Measurements from ENCODE around the gene LAX1. TPM values are rescaled to one million over a fixed set of nuclear protein-coding genes. Genes with fewer than 3 reads are reported as not detected.

Gene LAX1
- total RNA-seq, 4 donors from 2014 or later: 0.13 to 2.3 (median 0.97) TPM

GRCh38 chr1:203764105-203765028 is 616 bp upstream of the LAX1 start:
- intact Hi-C loops (cut with DNase I): no loop called here
- Histone ChIP-seq H3K4me3 (no peak overlapping the region), H3K9me3 (no peaks in the 10 kb centered on the region), H3K27ac (replicated peaks in 1 of 4) (no peak overlapping the region), H3K27me3 (no peaks in the 10 kb centered on the region), H3K36me3 (no peaks in the 10 kb centered on the region), H3K4me1 (peaks cover 0 to 8% (median 6%) of the 10 kb centered on the region in 4 donors)
- 80% methylated on average over 3 of the region's 3 CpGs for WGBS
- TF ChIP-seq POLR2AphosphoS5 (IDR thresholded peaks at IDR 0.05): no peak
- no peak for TF ChIP-seq POLR2A (IDR thresholded peaks at IDR 0.05; ENCODE audit: low read depth)
- TF ChIP-seq, protein P1, sequence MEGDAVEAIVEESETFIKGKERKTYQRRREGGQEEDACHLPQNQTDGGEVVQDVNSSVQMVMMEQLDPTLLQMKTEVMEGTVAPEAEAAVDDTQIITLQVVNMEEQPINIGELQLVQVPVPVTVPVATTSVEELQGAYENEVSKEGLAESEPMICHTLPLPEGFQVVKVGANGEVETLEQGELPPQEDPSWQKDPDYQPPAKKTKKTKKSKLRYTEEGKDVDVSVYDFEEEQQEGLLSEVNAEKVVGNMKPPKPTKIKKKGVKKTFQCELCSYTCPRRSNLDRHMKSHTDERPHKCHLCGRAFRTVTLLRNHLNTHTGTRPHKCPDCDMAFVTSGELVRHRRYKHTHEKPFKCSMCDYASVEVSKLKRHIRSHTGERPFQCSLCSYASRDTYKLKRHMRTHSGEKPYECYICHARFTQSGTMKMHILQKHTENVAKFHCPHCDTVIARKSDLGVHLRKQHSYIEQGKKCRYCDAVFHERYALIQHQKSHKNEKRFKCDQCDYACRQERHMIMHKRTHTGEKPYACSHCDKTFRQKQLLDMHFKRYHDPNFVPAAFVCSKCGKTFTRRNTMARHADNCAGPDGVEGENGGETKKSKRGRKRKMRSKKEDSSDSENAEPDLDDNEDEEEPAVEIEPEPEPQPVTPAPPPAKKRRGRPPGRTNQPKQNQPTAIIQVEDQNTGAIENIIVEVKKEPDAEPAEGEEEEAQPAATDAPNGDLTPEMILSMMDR (IDR thresholded peaks at IDR 0.05): no peak
- TF ChIP-seq EP300 (IDR thresholded peaks at IDR 0.05): no peak
- no peak for DNase-seq (ENCODE audit: extremely low spot score)

GRCh38 chr1:203768256-203768655 is 3.3 kb downstream of the LAX1 start:
- intact Hi-C loops (cut with DNase I): no loop called here
- Histone ChIP-seq H3K9me3 (no peaks in the 10 kb centered on the region), H3K4me3 (no peak overlapping the region), H3K36me3 (no peaks in the 10 kb centered on the region), H3K4me1 (peaks cover 9 to 25% (median 19%) of the 10 kb centered on the region in 4 donors), H3K27me3 (no peaks in the 10 kb centered on the region), H3K27ac (replicated peaks in 1 of 4) (no peak overlapping the region)
- WGBS: 89% methylated on average over 6 of the region's 6 CpGs
- TF ChIP-seq POLR2A (IDR thresholded peaks at IDR 0.05; ENCODE audit: low read depth) (no peak), EP300 (IDR thresholded peaks at IDR 0.05) (no peak), POLR2AphosphoS5 (IDR thresholded peaks at IDR 0.05) (no peak)
- TF ChIP-seq, protein P1 (IDR thresholded peaks at IDR 0.05): no peak
- no peak for DNase-seq (ENCODE audit: extremely low spot score)

DNA sequence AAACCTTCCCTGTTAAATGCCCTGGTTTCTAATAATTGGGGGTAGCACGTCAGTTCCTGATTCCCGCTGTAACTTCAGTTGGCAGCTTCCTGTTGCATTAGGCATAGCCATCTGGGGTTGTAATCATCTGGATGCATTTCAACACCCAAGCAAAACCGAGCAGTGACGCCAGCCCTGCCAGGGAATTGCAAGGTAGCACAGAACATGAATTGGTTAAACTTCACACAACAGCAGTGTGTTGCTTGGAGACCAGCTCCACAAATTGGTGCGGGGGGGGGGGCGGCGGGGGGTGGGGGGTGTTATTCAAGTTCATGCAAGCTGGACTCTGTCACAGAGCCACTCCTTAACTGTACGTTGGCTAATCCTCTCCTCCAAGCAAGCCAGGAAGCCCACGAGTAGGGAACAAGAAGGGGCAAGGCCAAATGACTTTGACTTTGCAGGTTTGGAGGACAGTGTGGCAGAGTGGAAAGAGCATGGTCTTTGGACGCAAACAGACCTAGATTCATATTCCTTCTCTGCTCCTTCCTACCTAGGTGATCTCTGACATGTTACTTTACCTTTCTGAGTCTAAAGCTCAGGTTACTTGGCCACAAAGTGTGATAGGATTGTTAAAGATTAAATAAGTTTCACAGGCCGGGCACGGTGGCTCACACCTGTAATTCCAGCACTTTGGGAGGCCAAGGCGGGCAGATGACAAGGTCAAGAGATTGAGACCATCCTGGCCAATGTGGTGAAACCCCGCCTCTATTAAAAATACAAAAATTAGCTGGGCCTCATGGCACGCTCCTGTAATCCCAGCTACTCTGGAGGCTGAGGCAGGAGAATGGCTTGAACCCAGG is 4.7 kb downstream of the LAX1 start:
- peak overlapping the region; percentile 23 to 65 (median 53) for H3K27ac ChIP-seq (replicated peaks in 1 of 4)
- 40% methylated on average over 15 of the region's 15 CpGs for WGBS
- peaks cover 9 to 25% (median 19%) of the 10 kb centered on the region in 4 donors for H3K4me1 ChIP-seq
- H3K4me3 ChIP-seq: peak overlapping the region; percentile 10 to 45 (median 26)
- H3K27me3 ChIP-seq: no peaks in the 10 kb centered on the region
- H3K9me3 ChIP-seq: no peaks in the 10 kb centered on the region
- H3K36me3 ChIP-seq: no peaks in the 10 kb centered on the region
- peak; percentile 95 for DNase-seq (ENCODE audit: extremely low spot score)
- intact Hi-C loops (cut with DNase I): no loop called here
- TF ChIP-seq EP300 (IDR thresholded peaks at IDR 0.05): no peak
- TF ChIP-seq POLR2AphosphoS5 (IDR thresholded peaks at IDR 0.05): peak; percentile 41 to 59
- TF ChIP-seq, protein P1 (IDR thresholded peaks at IDR 0.05): no peak
- TF ChIP-seq POLR2A (IDR thresholded peaks at IDR 0.05; ENCODE audit: low read depth): no peak

- Histone ChIP-seq H3K27me3 (no peaks in the 10 kb centered on the region), H3K4me1 (peaks cover 9 to 25% (median 19%) of the 10 kb centered on the region in 4 donors), H3K4me3 (no peak overlapping the region), H3K36me3 (no peaks in the 10 kb centered on the region), H3K9me3 (no peaks in the 10 kb centered on the region), H3K27ac (replicated peaks in 1 of 4) (peak overlapping the region in 2 of 4 donors; percentile 23 to 47)
- TF ChIP-seq, protein P1 (IDR thresholded peaks at IDR 0.05): no peak
- no peak for TF ChIP-seq POLR2AphosphoS5 (IDR thresholded peaks at IDR 0.05)
- no peak for TF ChIP-seq POLR2A (IDR thresholded peaks at IDR 0.05; ENCODE audit: low read depth)
- TF ChIP-seq EP300 (IDR thresholded peaks at IDR 0.05): no peak
- WGBS: 56% methylated on average over 6 of the region's 7 CpGs
- DNase-seq (ENCODE audit: extremely low spot score): no peak
- intact Hi-C loops (cut with DNase I): no loop called here
These were observed 6.9 kb downstream of the LAX1 start for GRCh38 chr1:203771901-203772301.

Measured in esophagus muscularis mucosa (tissue), 4 donors.